Activated effector memory CD4-positive, alpha-beta T cell treated with anti-CD3 and anti-CD28 coated beads, Interleukin-2, amount 50 U/mL, for 16 hours (primary cell): ENCODE data around the gene LHFPL2.

Experiments used
- DNase-seq: peaks from one replicate; pipeline ENCODE4 v3.0.0-alpha.2; 2020

LHFPL2 gene

DNA sequence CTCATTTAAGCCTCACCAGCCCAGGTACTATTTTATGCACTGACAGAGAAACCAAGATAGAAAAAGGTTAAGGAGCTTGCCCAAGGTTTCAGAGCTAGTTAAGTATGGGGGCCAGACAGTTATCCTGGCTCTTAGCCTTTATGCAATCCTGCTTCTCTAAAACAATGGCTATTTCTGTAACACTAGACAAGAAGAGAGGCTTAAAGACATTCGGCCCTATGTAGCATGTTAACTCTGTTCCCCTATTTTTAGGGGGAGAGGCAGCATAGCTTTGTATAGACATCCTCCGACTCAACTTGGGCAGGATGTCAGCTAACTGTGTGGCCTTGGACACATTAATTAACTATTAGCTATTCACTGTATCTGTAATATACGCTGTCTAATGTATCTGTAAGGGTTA, 54.6 kb downstream of the LHFPL2 start:
- no peak for DNase-seq

DNA sequence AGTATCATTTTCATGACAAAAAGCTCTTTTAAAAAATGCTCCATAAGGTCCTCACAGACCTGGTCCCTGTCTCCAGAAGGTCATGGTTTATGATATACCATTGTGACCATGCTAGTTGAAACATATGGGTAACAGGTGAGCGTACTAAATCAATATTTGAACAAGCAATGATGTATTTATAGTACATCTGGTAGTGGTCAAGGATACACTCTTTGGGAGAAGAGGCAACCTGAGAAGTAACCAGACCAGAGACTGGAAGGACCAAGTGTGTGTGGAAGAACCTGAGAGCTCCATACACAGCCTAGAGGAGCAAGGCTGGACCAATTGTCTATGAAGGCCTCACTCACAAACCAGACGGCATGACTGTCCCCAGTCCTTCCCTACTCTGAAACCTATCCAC, 55.1 kb downstream of the LHFPL2 start:
- no peak for DNase-seq

DNA sequence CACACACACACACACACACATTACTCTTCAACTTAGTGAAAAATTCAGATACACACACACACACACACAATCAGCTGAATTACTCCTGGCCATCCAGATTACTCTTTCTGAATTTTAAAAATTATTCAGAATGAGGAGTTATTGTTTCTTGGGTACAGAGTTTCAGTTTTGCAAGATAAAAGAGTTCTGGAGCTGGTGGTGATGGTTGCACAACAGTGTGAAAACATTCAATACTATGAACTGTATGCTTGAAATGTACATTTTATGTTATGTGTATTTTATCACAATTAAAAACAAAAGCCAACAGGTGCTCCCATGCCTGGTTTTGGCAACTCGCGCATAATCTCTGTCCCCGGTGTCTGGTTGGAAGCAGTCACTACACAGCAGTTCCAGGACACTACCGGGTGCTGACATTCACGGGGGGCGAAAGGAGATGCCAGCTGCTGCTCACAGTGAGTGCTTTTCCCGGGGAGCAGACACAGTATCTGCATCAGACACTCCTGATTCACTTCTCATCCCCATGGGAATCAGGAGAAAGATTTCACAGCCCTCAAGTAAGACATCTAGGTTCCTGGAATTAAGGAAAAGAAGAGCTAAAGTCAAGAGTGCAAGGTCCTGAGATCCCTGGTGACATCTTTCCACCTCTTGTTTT, 55.7 kb downstream of the LHFPL2 start:
- DNase-seq = no peak

DNA sequence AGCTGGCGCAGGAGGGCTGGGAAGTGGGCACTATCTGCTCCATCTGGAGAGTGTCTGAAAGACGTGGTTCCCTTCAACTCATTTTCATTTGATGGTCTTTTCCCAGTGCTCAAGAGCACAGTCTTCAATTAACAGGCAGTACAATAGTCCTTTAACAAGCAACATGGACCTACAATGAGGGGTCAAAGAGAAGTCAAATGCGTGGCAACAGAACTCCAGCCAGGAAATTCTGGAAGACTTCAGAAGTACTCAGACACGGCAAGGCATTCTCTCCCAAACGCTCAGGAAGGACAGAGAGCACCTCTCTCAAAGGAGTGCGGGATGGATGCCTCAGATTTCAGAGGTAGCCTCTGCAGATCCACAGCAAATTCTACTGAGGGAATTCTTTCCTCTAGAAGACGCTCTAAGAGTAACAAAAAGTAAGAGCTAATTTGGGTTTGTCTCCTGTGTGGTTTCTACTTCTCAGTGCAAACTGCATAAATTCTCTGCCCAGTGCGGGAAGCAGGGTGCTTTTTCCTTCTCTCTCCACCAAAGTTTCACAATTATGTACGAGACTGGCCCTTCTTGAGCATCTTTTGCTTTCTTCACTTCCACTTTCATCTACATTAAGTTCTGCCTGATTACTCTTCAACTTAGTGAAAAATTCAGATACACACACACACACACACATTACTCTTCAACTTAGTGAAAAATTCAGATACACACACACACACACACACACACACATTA, 56.4 kb downstream of the LHFPL2 start:
- no peak for DNase-seq

DNA sequence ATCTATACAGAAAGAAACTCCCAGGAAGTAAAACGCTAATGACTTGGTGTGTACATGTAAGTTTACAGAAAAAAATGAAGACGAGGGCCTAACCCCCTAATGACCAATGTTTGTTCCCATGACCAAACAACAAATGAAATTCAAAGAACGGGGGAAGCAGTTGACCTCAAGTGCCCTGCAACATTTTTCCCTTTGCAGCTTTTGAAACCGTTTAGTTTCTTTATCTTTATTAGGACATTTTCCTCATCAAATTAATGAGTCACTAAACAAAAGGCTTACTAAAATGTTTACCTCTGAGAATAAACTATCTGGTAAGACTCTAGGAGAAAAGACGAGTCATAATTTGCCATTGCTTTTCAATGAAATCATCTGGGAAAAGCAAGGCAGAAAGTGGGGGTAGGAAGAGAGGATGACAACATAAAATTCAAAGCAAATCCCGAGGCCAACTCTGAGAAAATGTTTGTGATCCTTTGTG, 57.4 kb downstream of the LHFPL2 start:
- no peak for DNase-seq

DNA sequence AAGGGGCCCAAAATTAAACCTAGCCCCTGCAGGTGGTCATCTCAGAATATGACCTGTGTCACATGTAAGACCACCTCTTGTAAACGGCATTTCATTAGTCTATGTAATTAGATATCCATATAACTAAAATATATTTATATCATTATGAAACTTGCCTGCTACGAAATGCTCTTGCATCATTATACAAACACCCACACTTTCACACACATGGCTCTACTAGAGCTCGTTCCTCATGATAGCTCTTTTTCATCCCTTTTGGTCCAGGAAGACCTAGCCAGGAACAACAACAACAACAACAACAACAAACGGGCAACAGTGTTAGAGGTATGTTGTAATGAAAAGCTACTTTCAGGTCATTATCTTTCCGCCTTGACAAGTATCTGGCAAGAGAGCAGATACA, 58.6 kb downstream of the LHFPL2 start:
- no peak for DNase-seq

DNA sequence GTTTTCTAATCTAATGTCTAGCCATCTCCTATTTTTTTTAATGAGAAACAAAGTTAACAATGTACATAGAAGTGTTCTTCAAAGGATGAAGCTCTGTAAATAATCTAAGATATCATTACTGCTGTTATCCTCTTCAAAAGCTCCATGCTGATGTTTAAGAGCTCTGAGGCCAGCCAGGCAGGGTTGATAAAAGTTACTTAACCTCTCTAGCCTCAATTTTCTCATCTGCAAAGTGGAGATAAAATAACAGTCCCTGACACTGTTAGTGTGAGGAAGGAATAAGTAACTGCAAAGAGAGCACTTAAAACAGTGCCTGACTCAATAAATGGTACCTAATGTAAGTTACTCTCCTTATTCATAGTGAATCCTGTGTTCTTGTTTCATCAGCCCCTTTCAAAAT, 60.1 kb downstream of the LHFPL2 start:
- no peak for DNase-seq

DNA sequence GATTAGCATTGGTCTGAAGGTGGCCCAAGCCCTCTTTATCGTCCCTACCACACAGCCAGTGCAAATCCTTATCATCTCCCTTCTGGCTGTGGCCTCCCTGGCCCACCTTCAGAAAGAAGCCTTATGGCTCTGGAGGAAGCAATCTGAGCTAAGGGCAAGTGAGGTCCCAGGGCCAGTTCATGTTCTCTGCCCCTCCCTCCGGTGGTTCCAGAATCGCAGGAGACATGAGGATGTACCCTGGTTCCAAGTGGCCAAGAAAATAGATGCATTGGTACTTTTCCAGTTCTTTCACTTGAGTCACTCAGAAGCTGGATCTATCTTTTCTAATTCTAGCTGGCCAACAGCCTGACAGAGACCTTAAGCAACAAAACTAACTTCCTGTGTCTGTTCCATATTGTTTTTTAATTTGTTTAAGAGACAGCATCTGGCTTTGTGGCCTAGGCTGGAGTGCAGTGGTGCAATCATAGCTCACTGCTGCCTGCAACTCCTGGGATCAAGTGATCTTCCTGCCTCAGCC, 60.7 kb downstream of the LHFPL2 start:
- no peak for DNase-seq

DNA sequence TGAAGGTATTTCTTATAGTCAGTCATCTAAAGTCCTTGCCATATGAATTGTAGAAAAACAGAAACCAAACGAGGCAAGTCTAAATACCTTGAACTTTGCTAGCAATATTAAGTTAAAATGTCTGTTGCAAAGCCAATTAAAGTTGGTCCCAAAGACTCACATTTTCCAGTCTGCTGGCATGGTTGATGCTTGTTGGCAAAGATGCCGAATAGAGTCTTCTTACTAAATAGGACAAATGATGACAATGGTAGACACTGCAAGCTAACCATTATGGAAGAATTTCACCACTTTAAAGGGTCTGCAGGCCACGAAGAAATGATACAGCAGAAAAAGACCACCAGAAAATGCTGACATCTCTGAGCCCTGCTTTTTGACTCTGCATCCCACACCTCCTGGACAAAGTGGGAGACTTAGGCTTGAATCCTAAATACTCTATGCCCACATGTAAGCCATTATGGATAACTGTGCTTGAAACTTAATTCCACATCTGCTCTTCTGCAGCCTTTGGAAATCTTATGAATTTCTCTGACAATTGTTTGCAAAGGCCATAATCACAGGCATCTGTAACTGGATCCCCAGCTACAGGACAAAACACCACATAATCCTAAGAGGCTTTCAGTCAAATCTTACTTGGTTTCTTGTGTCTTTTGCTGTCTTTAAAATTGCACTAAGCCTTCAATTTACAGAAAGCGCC, 61.3 kb downstream of the LHFPL2 start:
- DNase-seq = no peak

DNA sequence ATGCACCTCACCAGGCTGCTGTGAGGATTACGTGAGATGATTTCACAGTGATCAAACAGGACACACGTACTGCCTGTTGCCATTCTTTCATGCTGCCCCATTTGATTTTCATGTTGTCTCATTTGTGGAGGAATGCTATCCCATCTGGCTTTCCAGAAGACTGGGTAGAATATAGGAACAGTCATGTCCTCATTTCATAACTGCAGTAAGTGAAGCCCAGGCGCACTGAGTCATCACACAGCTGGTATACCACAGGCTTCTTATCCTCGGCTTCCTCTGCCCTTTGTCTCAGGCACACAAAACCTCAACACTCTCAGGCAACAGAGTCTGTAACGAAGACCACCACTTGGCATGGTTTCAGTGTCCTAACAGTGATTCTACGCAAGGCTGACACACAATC, 62.3 kb downstream of the LHFPL2 start:
- DNase-seq = no peak

DNA sequence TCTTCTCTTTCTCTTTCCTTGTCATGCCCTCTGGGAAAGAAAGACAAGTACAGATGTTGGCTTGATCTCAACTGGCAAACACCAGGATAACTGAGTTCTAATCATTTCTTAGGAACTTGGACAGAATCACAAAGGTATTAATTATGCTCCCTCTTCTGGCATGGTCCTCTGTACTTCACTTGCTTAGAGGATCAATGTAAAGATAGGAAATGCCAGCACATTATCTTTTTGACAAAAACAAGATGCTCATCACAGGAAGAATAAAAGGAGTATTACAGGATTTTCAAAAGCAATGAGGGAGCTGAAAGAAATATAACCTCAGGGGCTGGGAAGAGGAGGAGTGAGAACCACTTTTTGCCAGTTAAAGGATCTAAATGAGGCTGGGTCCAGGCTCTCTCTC, 70.6 kb downstream of the LHFPL2 start:
- DNase-seq = no peak

DNA sequence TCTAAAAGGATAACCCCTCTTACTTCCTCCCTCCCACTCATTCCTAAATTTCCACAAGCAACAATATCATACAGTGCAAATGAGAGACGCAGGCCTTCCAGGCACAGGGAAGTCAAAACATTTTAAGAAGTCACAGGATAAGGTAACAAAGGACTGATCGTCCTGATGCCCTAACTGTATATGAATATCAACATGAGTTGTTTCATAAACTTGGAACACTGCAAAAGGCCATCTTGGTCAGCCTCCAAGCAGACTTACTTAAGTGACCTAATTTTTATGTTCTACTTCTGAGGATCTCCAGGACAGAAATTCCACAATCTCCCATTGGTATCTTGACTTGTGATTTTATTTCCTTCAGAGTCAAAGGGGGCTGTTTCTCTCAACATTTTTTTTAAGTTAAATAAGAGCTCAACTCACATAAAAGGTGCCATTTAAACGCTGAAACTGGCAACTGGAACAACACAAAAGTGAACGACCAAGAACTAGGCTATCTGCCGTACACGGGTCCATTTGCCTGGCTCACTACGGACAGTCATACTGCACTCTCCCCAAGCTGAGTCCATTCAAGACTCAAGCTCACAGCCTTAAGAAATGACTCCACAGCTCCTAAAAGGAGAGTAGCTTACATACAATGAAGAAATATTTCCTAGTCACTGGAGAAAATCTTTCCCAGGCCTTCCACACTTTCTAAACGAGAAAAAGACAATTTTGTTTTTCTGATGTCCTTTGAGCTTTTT, 71.3 kb downstream of the LHFPL2 start:
- no peak for DNase-seq

DNA sequence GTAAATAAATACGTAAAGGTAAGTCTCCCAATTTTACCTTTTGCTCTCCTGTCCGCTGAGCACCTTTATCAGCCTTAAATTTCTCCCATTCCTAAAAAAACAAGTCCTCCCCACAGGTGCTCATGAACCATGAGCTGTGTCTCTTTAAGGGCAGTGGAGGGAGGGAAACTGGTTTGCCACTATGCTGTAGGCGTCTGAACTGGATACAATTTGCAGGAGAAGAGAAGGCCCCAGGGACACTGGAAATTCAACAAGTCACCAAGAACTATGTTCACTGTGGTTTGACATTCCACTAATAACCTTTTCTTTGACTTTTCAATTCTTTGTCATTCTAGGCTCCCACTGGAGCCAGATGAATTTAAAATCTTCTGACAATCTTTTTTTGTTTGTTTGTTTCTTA, 72.2 kb downstream of the LHFPL2 start:
- no peak for DNase-seq

DNA sequence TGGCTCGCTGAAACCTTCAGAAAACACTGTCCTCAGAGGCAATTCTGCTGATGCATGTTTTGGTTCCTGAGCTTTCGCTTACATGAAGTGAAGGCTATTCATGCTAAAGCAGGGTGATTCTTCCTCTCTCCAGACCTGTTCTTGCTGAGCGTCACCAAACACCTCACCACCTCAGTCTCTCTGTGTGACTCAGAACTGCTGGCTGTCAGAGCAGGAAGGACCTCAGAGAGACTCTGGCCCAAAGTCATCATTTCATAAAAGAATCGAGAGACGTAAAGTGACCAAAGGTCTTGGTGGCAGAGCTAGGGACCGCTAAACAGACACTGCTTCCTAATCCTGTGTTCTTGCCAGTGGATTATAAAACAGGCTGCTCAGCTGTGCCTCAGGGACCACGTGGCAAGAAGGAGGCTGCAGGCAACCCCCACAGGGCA, 73.8 kb downstream of the LHFPL2 start:
- DNase-seq = no peak

DNA sequence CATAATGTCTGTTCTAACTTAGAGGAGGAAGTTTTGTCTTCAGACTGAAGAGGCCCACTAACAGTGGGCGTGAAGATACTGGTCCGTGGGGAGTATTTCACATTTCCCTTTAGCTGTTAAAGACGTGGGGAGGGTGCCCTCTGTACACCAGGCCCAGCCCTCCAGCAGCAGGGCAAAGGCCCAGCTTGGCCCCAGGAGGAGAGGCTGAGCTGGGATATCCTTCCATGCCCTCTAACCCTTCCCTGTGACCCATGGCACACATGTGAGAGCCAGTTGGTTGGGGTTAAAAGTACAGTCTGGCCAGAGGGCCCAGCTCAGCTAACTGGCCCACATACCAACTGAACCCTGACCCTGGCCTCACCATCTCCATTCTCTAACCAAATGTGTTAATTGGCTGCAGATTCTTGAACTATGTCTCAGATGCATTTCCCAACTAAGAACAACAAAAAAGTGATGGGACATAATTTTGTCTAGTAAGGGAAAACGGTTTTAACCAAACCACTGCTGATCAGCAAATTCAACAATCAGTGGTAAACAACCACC, 74.4 kb downstream of the LHFPL2 start:
- DNase-seq = no peak

DNA sequence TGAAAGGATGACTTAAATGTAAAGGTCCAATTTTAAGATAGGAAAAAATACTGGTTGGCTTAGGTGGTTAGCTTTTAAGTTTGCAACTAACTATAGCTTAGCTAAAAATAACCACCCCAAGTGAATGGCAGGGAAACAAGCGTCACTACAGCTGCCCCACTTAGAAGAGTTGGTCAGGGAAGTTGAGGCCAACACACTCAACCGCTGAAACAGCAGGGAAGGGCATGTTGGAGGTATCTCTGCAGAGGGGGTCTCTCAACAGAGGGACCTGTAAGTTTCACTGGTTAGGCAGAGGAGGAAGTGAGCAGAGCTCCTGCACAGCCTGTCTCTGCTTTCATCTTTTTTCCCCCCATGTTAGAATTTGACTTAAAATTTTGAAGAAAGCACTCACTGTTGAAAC, 75.3 kb downstream of the LHFPL2 start:
- no peak for DNase-seq

DNA sequence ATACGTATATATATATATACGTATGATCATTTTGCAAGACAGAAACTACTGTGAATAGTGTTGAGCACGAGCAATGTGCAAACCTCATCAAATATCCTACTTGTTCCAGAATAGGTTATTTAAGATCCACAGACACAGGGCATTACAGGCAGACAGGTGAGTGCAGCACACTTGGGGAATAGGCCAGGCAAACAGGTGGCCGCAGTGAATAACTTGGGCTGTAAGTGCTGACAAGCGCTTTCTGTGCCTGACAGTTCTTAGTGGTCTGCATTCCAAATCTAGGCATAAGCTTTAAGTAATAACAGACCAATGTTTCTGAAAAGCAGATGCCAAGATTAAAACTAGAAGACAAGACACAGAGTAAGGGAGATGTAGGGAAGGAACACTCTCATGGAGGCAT, 77.9 kb downstream of the LHFPL2 start:
- no peak for DNase-seq

DNA sequence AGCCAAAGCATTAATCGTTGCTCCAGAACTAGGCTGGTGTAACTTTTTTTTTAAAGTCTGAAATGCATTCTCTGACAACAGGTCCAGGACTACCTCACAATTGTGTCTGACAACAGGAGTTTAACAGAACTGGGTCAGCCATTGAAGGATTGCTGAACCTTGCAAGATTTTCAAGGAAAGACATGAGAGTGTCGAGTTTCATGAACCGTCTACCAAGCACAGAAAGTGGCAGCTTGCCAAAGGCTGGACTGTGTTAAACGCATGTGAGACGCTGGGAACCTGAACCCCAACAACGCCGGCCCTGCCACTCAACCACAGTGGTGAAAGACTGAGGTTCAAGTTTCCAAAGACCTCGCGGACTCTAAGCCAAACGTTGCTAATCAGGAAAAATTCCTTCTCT, 79.1 kb downstream of the LHFPL2 start:
- DNase-seq = no peak

DNA sequence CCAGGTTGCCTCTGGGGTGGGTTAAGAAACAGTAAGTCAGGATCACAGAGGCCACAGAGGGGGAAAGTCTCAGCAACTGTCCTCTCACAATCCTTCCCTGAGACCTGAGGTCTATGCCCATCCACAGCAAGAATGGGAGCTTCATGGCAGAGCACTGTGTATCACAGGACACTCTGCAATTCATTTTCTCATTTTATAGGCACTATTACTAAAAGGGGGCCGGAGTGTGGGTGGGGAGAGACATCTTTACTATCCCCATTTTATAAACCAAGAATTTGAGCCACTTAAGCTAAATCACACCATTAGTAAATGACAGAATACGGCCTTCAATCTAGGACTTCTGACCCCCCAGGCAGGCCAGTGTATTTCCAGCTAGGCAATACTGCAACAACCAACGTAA, 79.9 kb downstream of the LHFPL2 start:
- DNase-seq = no peak

DNA sequence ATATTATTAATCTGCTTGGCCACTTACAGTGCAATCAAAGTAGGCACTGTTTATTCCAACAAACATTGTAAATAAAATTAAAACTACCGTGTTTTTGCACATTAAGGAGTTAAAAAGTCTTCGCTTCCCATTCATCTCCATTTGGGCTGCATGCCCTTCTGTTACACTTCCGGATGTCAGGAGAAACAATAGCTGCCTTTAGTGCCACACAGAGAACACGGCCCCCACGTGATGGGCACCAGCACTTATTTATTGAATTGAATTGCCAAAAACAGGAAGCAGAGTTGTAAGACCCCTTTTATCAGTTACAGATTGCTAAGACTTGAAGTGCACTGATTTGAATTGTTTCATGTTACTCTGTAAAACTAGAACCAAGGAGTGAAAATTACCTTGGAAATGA, 80.4 kb downstream of the LHFPL2 start:
- no peak for DNase-seq

DNA sequence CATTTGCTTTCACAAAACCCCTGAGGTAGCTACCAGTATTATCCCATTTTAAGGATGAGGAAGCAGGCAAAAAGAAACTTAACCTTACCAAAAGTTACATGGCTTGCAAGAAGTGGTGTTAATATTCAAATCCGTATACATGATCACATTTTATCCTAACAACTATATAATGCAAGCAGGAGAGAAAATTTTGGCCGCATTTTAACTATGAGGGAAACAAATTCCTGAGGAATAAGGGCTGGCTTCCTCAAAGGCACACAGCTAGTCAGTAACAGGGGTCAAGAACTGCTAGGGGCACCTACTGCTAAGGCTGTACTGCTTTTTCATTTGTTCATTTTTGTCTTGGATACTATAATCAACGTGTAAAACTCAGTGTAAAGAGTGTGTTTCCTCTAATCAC, 81.0 kb downstream of the LHFPL2 start:
- no peak for DNase-seq

DNA sequence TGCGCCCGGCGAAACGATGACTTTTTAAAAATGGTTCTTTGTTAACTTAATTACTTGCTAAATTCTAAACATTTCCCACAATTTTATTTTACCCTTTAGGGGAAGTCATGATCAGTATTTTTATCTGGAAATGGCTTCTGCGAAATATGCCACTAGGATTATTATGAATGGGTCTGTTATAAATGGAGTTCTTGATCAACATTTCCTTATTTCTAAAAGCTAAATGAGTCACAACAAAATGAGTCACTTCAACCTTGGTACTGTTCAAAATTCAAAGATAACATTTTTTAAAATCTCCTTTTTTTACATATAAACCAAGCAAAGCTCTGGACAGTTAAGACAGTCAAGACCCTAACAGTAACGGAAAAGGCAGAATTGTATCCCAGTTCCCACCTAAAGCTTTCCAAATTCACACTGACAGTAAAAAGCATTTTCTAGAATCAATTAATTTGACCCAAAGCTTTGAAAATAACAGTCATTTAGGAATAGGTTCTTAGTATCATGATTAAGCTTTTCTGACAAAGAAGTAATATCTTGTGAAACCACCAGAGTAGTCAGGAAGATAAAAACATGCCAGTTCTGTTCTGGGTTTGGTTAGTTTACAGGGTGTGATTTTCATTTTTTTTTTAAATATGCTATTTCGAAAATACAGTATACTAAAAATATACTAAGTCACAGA, 81.7 kb downstream of the LHFPL2 start:
- DNase-seq = no peak
